ENCODE data around the gene ATP2B1. TPM values are rescaled to one million over a fixed set of nuclear protein-coding genes. Genes with fewer than 3 reads are reported as not detected.
A peak's percentile ranks its signal among the peaks of the same experiment; 100 is the strongest.
"Not testable (repeated sequence)": the region's sequence is repeated elsewhere in the genome, so short reads cannot be mapped to it uniquely, and the experiment has no call there.

The ATP2B1 gene
- 10 to 100 TPM; 14.5 to 18.2 TPM for total RNA-seq

GRCh38 chr12:89708565-89709156, at the start of gene ATP2B1:
Gene ATP2B1, minus strand, starts transcription at chr12:89708838. Its CDS starts 52,952 bp downstream, at chr12:89655886.
- DNase-seq (ENCODE audit: low spot score in 2 of 2) (peak; percentile 76 to 85), ATAC-seq (peak; percentile 68 to 70)
- peaks cover 6 to 7% of the 10 kb centered on the region in 2 donors for H3K36me3 Mint-ChIP-seq
- peak within 1 kb of the TSS; percentile 95 to 98 for H3K27ac Mint-ChIP-seq
- peaks cover 0 to 4% of the 10 kb centered on the region in 2 donors for H3K9me3 Mint-ChIP-seq

DNA sequence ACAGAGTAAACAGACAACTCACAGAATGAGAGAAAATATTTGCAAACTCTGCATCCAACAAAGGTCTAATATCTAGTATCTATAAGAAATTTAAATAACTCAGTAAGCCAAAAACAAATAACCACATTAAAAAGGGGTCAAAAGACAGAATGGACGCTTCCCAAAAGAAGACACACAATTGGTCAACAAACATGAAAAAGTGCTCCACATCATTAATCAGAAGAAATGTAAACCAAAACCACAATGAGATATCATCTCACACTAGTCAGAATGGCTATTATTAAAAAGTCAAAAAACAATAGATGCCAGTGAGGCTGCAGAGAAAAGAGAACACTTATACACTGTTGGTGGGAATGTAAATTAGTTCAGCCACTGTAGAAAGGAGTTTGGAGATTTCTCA, 49.3 kb upstream of the ATP2B1 start:
- H3K36me3 Mint-ChIP-seq; DNase-seq (ENCODE audit: low spot score in 2 of 2); ATAC-seq; H3K9me3 Mint-ChIP-seq; H3K27ac Mint-ChIP-seq: not testable (repeated sequence)

DNA sequence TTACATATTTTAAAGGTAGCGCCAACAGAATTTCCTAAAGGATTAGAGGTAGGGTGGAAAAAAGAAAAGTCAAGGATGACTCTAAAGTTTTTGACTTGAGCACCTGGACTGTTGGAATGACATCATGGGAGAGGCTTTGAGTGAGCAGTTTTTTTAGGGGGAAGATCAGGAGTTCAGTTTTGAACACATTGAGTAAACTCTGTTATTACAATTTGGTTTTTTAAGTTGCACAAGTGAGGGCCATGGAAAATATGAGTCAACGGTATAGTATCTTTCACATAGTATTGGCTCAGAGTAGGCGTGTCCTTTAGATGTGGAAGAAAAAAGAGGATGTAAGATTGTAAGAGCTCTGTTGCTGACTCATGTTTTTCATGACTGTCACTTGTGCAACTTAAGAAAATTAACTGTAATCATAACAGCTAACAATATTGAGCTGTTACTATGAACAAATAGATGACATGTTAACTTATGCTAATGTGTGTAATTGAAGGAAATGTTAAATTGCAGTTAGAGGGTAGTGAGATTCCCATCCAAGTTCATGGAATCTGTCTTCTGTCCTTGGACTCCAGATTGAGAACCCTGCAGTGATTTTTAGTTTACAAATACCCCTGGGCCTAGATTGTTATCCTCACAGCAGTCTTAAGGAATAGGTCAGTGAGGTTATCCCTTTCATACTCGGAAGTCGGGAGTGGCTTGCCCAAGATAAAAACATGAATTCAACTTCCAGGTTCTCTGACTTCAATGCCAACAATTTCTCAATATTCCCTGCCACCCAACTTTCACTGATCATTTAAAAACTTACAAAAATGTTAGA, 48.2 kb upstream of the ATP2B1 start:
- DNase-seq (ENCODE audit: low spot score in 2 of 2) (peak in 1 of 2 donors; percentile 27), ATAC-seq (peak; percentile 88 to 96)
- peak overlapping the region; percentile 77 to 79 for H3K27ac Mint-ChIP-seq
- H3K36me3 Mint-ChIP-seq, result no peaks in the 10 kb centered on the region
- peaks cover 0 to 8% of the 10 kb centered on the region in 2 donors for H3K9me3 Mint-ChIP-seq

- DNase-seq (ENCODE audit: low spot score in 2 of 2) (no peak), ATAC-seq (peak; percentile 17 to 47)
- Mint-ChIP-seq H3K27ac (peak overlapping the region; percentile 77 to 79), H3K9me3 (peaks cover 0 to 8% of the 10 kb centered on the region in 2 donors), H3K36me3 (no peaks in the 10 kb centered on the region)
Measured at GRCh38 chr12:89756194-89756584, 47.6 kb upstream of the ATP2B1 start.

GRCh38 chr12:89753997-89754396, 45.4 kb upstream of the ATP2B1 start:
- H3K9me3 Mint-ChIP-seq, result peaks cover 0 to 8% of the 10 kb centered on the region in 2 donors
- DNase-seq (ENCODE audit: low spot score in 2 of 2) (no peak), ATAC-seq (no peak)
- no peak overlapping the region for H3K27ac Mint-ChIP-seq
- no peaks in the 10 kb centered on the region for H3K36me3 Mint-ChIP-seq

DNA sequence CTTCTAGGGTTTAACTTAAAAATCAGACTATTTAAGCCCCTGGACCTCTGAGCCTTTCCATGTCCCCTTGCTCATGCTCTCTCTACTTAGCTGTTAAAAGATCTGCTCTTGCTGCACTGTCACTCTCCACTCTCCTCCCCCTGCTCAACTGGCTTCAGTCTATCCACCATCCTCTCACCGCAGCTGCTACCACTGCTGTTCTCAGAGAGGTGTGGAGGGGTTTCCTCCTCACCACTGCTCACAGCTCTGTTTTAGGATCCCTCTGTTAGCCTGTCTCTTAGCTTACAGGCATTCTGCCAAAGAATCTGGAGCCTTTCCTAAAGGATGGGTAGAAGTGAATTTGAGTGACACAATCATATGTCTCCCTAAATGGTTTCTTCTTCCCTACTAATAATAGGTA, 43.7 kb upstream of the ATP2B1 start:
- DNase-seq (ENCODE audit: low spot score in 2 of 2), result no peak
- Mint-ChIP-seq H3K9me3 (peaks cover 0 to 8% of the 10 kb centered on the region in 2 donors), H3K36me3 (no peaks in the 10 kb centered on the region), H3K27ac (no peak overlapping the region)
- no peak for ATAC-seq

- DNase-seq (ENCODE audit: low spot score in 2 of 2), result no peak
- H3K27ac Mint-ChIP-seq, result no peak overlapping the region
- no peaks in the 10 kb centered on the region for H3K36me3 Mint-ChIP-seq
- no peak for ATAC-seq
- no peaks in the 10 kb centered on the region for H3K9me3 Mint-ChIP-seq
Measured at GRCh38 chr12:89750389-89751351, 42.0 kb upstream of the ATP2B1 start.

DNA sequence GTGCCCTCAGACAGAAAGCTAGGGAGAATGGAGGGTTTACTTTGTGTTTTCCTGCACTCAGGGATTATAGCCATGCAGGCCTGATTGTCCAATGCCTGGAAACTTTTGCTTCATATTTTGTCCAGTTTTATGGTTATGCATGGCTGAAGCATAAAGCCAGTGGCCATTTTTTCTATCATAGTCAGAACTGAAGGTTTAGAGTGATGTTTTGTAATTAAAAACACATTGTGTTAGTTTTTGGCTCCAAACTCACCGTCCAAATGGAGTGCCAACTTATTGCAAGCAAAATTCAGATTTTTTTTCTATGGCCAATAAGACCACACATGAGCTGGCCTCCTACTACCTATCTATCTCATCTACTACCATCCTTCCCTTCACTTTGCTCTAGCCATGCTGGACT, 40.2 kb upstream of the ATP2B1 start:
- Mint-ChIP-seq H3K9me3 (no peaks in the 10 kb centered on the region), H3K27ac (no peak overlapping the region), H3K36me3 (no peaks in the 10 kb centered on the region)
- ATAC-seq (no peak), DNase-seq (ENCODE audit: low spot score in 2 of 2) (no peak)

- peaks cover 10 to 21% of the 10 kb centered on the region in 2 donors for H3K9me3 Mint-ChIP-seq
- H3K36me3 Mint-ChIP-seq, result peaks cover 10 to 11% of the 10 kb centered on the region in 2 donors
- H3K27ac Mint-ChIP-seq, result no peak overlapping the region
- DNase-seq (ENCODE audit: low spot score in 2 of 2) (no peak), ATAC-seq (no peak)
Measured at GRCh38 chr12:89745286-89745685, 36.6 kb upstream of the ATP2B1 start.

GRCh38 chr12:89742337-89743022, 33.8 kb upstream of the ATP2B1 start:
- Mint-ChIP-seq H3K9me3 (peaks cover 25 to 38% of the 10 kb centered on the region in 2 donors), H3K27ac (no peak overlapping the region), H3K36me3 (peaks cover 21 to 33% of the 10 kb centered on the region in 2 donors)
- ATAC-seq (no peak), DNase-seq (ENCODE audit: low spot score in 2 of 2) (no peak)

DNA sequence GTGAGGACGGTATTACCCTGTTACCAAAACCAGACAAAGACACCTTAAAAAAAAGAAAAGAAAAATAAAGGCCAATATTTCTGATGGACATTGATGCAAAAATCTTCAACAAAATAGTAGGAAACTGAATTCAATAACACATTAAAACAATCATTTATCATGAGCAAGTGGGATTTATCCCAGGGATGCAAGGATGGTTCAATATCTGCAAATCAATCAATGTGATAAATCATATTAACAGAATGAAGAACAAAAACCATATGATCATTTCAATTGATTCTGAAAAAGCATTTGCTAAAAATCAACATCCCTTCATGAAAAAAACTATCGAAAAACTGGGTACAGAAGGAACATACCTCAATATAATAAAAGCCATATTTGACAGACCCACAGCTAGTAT, 32.3 kb upstream of the ATP2B1 start:
- ATAC-seq (no peak), DNase-seq (ENCODE audit: low spot score in 2 of 2) (no peak)
- H3K36me3 Mint-ChIP-seq, result peaks cover 24 to 35% of the 10 kb centered on the region in 2 donors
- peaks cover 26 to 39% of the 10 kb centered on the region in 2 donors for H3K9me3 Mint-ChIP-seq
- H3K27ac Mint-ChIP-seq, result no peak overlapping the region

DNA sequence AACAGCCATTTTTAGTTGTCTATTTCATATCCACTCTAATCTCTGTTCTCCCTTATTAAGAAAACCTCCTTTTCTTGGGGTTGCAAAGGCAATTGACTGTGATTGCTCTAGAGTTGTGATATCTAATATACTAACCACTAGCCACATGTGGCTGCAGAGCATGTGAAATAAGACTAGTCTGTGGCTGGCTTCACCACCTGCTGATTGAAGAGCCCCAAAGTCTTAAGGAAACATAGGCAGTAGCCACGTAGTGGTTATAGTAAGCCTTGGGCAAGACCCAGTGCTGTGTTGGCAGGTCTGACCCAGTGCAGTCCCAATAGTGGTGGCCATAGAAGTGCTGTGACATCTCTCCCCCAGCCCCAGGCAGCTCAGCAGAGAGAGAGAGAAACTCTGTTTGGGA, 28.4 kb upstream of the ATP2B1 start:
- ATAC-seq (no peak), DNase-seq (ENCODE audit: low spot score in 2 of 2) (no peak)
- no peak overlapping the region for H3K27ac Mint-ChIP-seq
- peaks cover 35 to 41% of the 10 kb centered on the region in 2 donors for H3K36me3 Mint-ChIP-seq
- peaks cover 26 to 32% of the 10 kb centered on the region in 2 donors for H3K9me3 Mint-ChIP-seq

GRCh38 chr12:89733579-89734201, 25.1 kb upstream of the ATP2B1 start:
- ATAC-seq (peak in 1 of 2 donors; percentile 39), DNase-seq (ENCODE audit: low spot score in 2 of 2) (no peak)
- Mint-ChIP-seq H3K36me3 (peaks cover 8 to 19% of the 10 kb centered on the region in 2 donors), H3K9me3 (peaks cover 6% of the 10 kb centered on the region in 2 donors), H3K27ac (no peak overlapping the region)

DNA sequence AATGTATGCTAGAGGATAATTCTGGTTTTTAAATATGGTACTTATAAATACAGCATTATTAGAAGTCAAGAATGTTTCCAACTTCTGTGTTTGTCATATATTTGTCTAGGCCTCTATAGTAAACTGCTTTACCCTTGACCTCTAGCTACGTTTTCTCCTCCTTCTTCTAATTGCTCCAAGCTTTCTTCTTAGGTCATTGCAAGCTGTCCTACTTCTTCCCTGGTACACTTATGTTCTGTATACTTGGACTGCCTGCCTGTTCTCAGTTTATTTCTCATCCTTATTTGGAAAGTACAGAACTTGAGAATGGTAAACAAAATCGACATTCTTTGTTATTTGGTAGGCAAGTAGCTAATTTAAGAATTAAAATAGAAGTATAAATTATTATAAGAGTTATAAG, 23.9 kb upstream of the ATP2B1 start:
- no peak for ATAC-seq
- peaks cover 1 to 2% of the 10 kb centered on the region in 2 donors for H3K9me3 Mint-ChIP-seq
- H3K36me3 Mint-ChIP-seq, result peaks cover 2 to 19% of the 10 kb centered on the region in 2 donors
- DNase-seq (ENCODE audit: low spot score in 2 of 2), result no peak
- no peak overlapping the region for H3K27ac Mint-ChIP-seq

- Mint-ChIP-seq H3K36me3 (peaks cover 0 to 19% of the 10 kb centered on the region in 2 donors), H3K27ac (no peak overlapping the region), H3K9me3 (no peaks in the 10 kb centered on the region)
- ATAC-seq (no peak), DNase-seq (ENCODE audit: low spot score in 2 of 2) (no peak)
Measured at GRCh38 chr12:89731614-89732013, 23.0 kb upstream of the ATP2B1 start.

GRCh38 chr12:89731089-89731488, 22.5 kb upstream of the ATP2B1 start:
- Mint-ChIP-seq H3K27ac (peak overlapping the region in 1 of 2 donors; percentile 51), H3K9me3 (no peaks in the 10 kb centered on the region), H3K36me3 (peaks cover 0 to 18% of the 10 kb centered on the region in 2 donors)
- DNase-seq (ENCODE audit: low spot score in 2 of 2), result no peak
- no peak for ATAC-seq

All from activated naive CD4-positive, alpha-beta T cell treated with anti-CD3 and anti-CD28 coated beads, Interleukin-2, amount 50 U/mL, for 72 hours (primary cell).